GM10266 (cell line): ENCODE data around the gene SEC14L3.

ENCODE experiments used
- DNase-seq: peaks from one replicate; pipeline ENCODE4 v3.0.0; 2012; ENCODE audit errors: extremely low spot score
- TF ChIP-seq, protein P1 (sequence below): IDR thresholded peaks from 2 replicates; pipeline ENCODE4 v1.5.1; 2012; ENCODE audit warnings: mild to moderate bottlenecking, low read depth; ENCODE audit not compliant: control insufficient read depth, insufficient read depth; ENCODE audit errors: missing control alignments

SEC14L3 gene

GRCh38 chr22:30413001-30413400 lies 58.8 kb downstream of the SEC14L3 start:
- TF ChIP-seq, protein P1, sequence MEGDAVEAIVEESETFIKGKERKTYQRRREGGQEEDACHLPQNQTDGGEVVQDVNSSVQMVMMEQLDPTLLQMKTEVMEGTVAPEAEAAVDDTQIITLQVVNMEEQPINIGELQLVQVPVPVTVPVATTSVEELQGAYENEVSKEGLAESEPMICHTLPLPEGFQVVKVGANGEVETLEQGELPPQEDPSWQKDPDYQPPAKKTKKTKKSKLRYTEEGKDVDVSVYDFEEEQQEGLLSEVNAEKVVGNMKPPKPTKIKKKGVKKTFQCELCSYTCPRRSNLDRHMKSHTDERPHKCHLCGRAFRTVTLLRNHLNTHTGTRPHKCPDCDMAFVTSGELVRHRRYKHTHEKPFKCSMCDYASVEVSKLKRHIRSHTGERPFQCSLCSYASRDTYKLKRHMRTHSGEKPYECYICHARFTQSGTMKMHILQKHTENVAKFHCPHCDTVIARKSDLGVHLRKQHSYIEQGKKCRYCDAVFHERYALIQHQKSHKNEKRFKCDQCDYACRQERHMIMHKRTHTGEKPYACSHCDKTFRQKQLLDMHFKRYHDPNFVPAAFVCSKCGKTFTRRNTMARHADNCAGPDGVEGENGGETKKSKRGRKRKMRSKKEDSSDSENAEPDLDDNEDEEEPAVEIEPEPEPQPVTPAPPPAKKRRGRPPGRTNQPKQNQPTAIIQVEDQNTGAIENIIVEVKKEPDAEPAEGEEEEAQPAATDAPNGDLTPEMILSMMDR = no peak

GRCh38 chr22:30411780-30412179 lies 60.0 kb downstream of the SEC14L3 start:
- TF ChIP-seq, protein P1 = no peak

More at GRCh38 chr22:30413001-30413400, 58.8 kb downstream of the SEC14L3 start:
- no peak for DNase-seq

More at GRCh38 chr22:30411780-30412179, 60.0 kb downstream of the SEC14L3 start:
- no peak for DNase-seq
